NOMO-1 (cell line): ENCODE measurements around the gene TMPRSS13.
A peak's percentile ranks its signal among the peaks of the same experiment; 100 is the strongest.

Experiments used
- DNase-seq, 2 experiments: peaks; one replicate each; lab custom pipeline; 2025; ENCODE audit not compliant: unreplicated experiment in 2 of 2; lab: John Stamatoyannopoulos, UW

Gene TMPRSS13

GRCh38 chr11:117900720-117901440 lies 28.3 kb downstream of the TMPRSS13 start:
- no peak for DNase-seq

- peak; percentile 18 to 23 for DNase-seq
Observed at GRCh38 chr11:117900121-117900648, 29.0 kb downstream of the TMPRSS13 start.

GRCh38 chr11:117898059-117898458 lies 31.1 kb downstream of the TMPRSS13 start:
- no peak for DNase-seq

GRCh38 chr11:117892651-117893050 lies 36.6 kb downstream of the TMPRSS13 start:
- no peak for DNase-seq

GRCh38 chr11:117891362-117891761 lies 37.8 kb downstream of the TMPRSS13 start:
- DNase-seq, result no peak

GRCh38 chr11:117888139-117888566 lies 41.0 kb downstream of the TMPRSS13 start:
- no peak for DNase-seq

- no peak for DNase-seq
Observed at GRCh38 chr11:117887431-117888138, 41.6 kb downstream of the TMPRSS13 start.

GRCh38 chr11:117885777-117886176 lies 43.4 kb downstream of the TMPRSS13 start:
- DNase-seq, result no peak

GRCh38 chr11:117884994-117885393 lies 44.2 kb downstream of the TMPRSS13 start:
- DNase-seq, result no peak

GRCh38 chr11:117883063-117883462 lies 46.1 kb downstream of the TMPRSS13 start:
- no peak for DNase-seq

- DNase-seq, result no peak
Observed at GRCh38 chr11:117882311-117882905, 46.8 kb downstream of the TMPRSS13 start.

- DNase-seq, result no peak
Observed at GRCh38 chr11:117881217-117881616, 48.0 kb downstream of the TMPRSS13 start.

GRCh38 chr11:117879516-117880480 lies 49.4 kb downstream of the TMPRSS13 start:
- no peak for DNase-seq

GRCh38 chr11:117878939-117879475 lies 50.2 kb downstream of the TMPRSS13 start:
- DNase-seq, result no peak

- DNase-seq, result no peak
Observed at GRCh38 chr11:117878314-117878938, 50.8 kb downstream of the TMPRSS13 start.

- no peak for DNase-seq
Observed at GRCh38 chr11:117877120-117877784, 52.0 kb downstream of the TMPRSS13 start.

- no peak for DNase-seq
Observed at GRCh38 chr11:117876341-117877119, 52.7 kb downstream of the TMPRSS13 start, which contains the start of gene FXYD6. TSS of gene FXYD6 (minus strand) at chr11:117876658. CDS start at chr11:117842776, 33,882 bp downstream.

GRCh38 chr11:117876059-117876340 lies 53.2 kb downstream of the TMPRSS13 start:
- DNase-seq, result no peak
